Left ventricle myocardium superior (tissue), 1 donor: ENCODE measurements around the gene RUSC1. TPM values are rescaled to one million over a fixed set of nuclear protein-coding genes. Genes with fewer than 3 reads are reported as not detected.
"Not testable (repeated sequence)": the region's sequence is repeated elsewhere in the genome, so short reads cannot be mapped to it uniquely, and the experiment has no call there.

Source experiments
- ATAC-seq: fragments of 200-7000 bp; cut with Tn5 transposase; one replicate; pipeline ENCODE4 v1.9.1; 2020; ENCODE audit warnings: mild to moderate bottlenecking, moderate library complexity
- DNase-seq: peaks from one replicate; pipeline ENCODE4 v3.0.0-alpha.2; 2020
- intact Hi-C: fragments of 100-400 bp; cut with micrococcal nuclease; formaldehyde crosslinking; loops from one replicate; pipeline ENCODE4 v1.11.0; 2022
- long read RNA-seq: library from polyadenylated mRNA; unstranded; transcript quantifications from one replicate; pipeline ENCODE4 v2.0.0, GENCODE V29; 2021
- total RNA-seq: library from RNA; stranded (reverse); fragmentation: NEBNext Ultra II Directional; extraction: Animal tissue kit (Norgen Biotek cat#: 25700); gene quantifications from one replicate; pipeline ENCODE4 v1.2.1, GENCODE V29; 2021
- donor health status: DM: no; HTN: yes; CAD: no; lungs with severe emphysema.

Gene RUSC1
- total RNA-seq: 22.0 TPM
- long read RNA-seq, transcript RUSC1-203 (9 exons, 1,968 nt): major isoform, 7 of 42 reads
- long read RNA-seq, partial matches to known transcripts: 16 of 42 reads
- long read RNA-seq, other reads (novel, unspliced or antisense): 10 of 42 reads

- intact Hi-C loops: loop anchor here (10.0 kb wide), 1 partner anchor 46 kb away; the partner anchor contains the start of genes CLK2 and HCN3
- DNase-seq (peak; percentile 92), ATAC-seq (peak; percentile 38)
Observed at GRCh38 chr1:155320661-155321617, at the start of gene RUSC1. Gene RUSC1 (plus strand): TSS chr1:155320894. CDS start chr1:155321774, 880 bp downstream.

- ATAC-seq: peak; percentile 45
- intact Hi-C loops: loop anchor here (10.0 kb wide), 1 partner anchor 52 kb away; the partner anchor contains the start of gene RUSC1
- no peak for DNase-seq
Observed at GRCh38 chr1:155272466-155273342, 48.0 kb upstream of the RUSC1 start.

GRCh38 chr1:155273343-155274245, 47.1 kb upstream of the RUSC1 start, which contains the start of gene CLK2:
Gene CLK2 (minus strand): TSS chr1:155273504. CDS start chr1:155270977, 2,527 bp downstream.
- intact Hi-C loops: loop anchor here (10.0 kb wide), 1 partner anchor 51 kb away; the partner anchor contains the start of gene RUSC1
- DNase-seq (peak; percentile 98), ATAC-seq (peak; percentile 90)

- DNase-seq: peak; percentile 99
- ATAC-seq: peak; percentile 86
- intact Hi-C loops: loop anchor here (10.0 kb wide), 1 partner anchor 48 kb away; the partner anchor contains the start of gene RUSC1
Observed at GRCh38 chr1:155277070-155277901, 43.4 kb upstream of the RUSC1 start, which contains the start of gene HCN3. Gene HCN3 (plus strand): TSS chr1:155277463. CDS start chr1:155277591, 128 bp downstream.

- DNase-seq: peak; percentile 69
- intact Hi-C loops: loop anchor here (10.0 kb wide), 1 partner anchor 47 kb away; the partner anchor contains the start of gene RUSC1
- ATAC-seq: peak; percentile 11
Observed at GRCh38 chr1:155277902-155278688, 42.6 kb upstream of the RUSC1 start.

- intact Hi-C loops: loop anchor here (10.0 kb wide), 1 partner anchor 46 kb away; the partner anchor contains the start of gene RUSC1
- ATAC-seq (no peak), DNase-seq (no peak)
Observed at GRCh38 chr1:155278689-155279160, 42.0 kb upstream of the RUSC1 start.

- ATAC-seq: no peak
- intact Hi-C loops: loop anchor here (10.0 kb wide), 1 partner anchor 46 kb away; the partner anchor contains the start of gene RUSC1
- DNase-seq: no peak
Observed at GRCh38 chr1:155279268-155279667, 41.4 kb upstream of the RUSC1 start.

- DNase-seq: no peak
- no peak for ATAC-seq
- intact Hi-C loops: no loop called here
Observed at GRCh38 chr1:155282488-155283091, 38.1 kb upstream of the RUSC1 start.

GRCh38 chr1:155284476-155284875, 36.2 kb upstream of the RUSC1 start:
- ATAC-seq: no peak
- intact Hi-C loops: no loop called here
- DNase-seq: no peak

GRCh38 chr1:155285063-155285462, 35.6 kb upstream of the RUSC1 start:
- ATAC-seq (no peak), DNase-seq (no peak)
- intact Hi-C loops: no loop called here

- intact Hi-C loops: no loop called here
- DNase-seq: no peak
- ATAC-seq: no peak
Observed at GRCh38 chr1:155285631-155286044, 35.1 kb upstream of the RUSC1 start.

- no peak for DNase-seq
- intact Hi-C loops: no loop called here
- no peak for ATAC-seq
Observed at GRCh38 chr1:155286544-155286943, 34.1 kb upstream of the RUSC1 start.

- intact Hi-C loops: no loop called here
- ATAC-seq (no peak), DNase-seq (no peak)
Observed at GRCh38 chr1:155287987-155288543, 32.6 kb upstream of the RUSC1 start.

GRCh38 chr1:155291006-155291405, 29.7 kb upstream of the RUSC1 start:
- ATAC-seq, DNase-seq, intact Hi-C loops: not testable (repeated sequence)

- ATAC-seq (no peak), DNase-seq (no peak)
- intact Hi-C loops: no loop called here
Observed at GRCh38 chr1:155293086-155293749, 27.5 kb upstream of the RUSC1 start.
